Embryonic facial prominence (tissue), 1 donor: ENCODE data around the gene GPR132.
A peak's percentile ranks its signal among the peaks of the same experiment; 100 is the strongest.
"Not testable (repeated sequence)": the region's sequence is repeated elsewhere in the genome, so short reads cannot be mapped to it uniquely, and the experiment has no call there.

Experiments
- DNase-seq: peaks from one replicate; pipeline ENCODE4 v3.0.0-alpha.2; 2016; ENCODE audit errors: extremely low spot score

GPR132 gene, protein sequence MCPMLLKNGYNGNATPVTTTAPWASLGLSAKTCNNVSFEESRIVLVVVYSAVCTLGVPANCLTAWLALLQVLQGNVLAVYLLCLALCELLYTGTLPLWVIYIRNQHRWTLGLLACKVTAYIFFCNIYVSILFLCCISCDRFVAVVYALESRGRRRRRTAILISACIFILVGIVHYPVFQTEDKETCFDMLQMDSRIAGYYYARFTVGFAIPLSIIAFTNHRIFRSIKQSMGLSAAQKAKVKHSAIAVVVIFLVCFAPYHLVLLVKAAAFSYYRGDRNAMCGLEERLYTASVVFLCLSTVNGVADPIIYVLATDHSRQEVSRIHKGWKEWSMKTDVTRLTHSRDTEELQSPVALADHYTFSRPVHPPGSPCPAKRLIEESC

DNA sequence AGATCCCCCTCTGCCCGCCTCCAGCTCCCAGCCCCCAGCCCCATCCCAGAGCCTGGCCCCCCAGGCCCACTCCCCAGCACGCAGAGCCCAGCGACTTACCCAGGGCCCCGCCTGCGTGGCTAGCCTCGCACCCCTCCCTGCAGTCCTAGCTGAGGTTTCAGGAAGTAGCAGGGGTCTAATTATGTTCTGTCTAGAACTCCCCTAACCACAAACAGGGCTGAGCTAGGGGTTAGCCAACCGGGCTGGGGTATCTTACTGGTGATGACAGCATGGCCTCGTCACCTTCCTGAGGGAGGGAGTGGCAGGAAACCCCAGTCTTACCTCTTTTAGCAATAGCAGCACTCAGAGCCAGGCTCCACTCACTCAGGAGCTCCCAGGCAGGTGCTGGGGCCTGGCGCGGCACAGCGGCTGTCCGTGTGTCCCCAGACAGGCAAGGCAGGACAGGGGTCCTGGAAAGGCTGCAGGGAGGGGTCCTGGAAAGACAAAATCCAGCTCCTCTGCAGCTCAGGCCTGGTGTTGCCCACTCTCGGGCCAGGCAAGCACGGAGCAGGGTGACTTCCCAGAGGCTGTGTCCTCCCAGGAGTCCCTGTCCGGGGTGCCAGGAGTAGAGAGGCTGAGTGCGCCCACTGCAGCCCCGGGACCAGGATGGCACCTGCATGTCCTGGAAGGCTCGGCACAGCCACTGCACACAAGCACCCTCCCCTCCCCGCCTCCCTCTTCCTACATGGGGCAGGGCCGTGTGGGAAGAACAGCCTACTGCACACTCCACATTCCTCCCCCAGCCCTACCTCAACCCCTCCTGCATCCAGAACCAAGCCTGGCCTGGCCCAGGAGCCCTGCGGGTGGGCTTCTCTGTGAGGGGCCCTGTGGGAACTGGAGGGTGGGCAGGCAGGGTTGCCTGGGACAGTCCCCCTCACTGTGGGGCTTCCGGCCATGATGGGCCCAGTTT, at the start of gene GPR132:
Gene GPR132 (minus strand): TSS at position 151 of the 949 bp plus-strand sequence. CDS start 10,010 bp downstream, outside the sequence.
- no peak for DNase-seq

- DNase-seq = not testable (repeated sequence)
These were observed 44.0 kb upstream of the GPR132 start for GRCh38 chr14:105109243-105109642.

GRCh38 chr14:105108516-105108864, 43.3 kb upstream of the GPR132 start:
- DNase-seq = no peak

GRCh38 chr14:105107781-105108515, 42.7 kb upstream of the GPR132 start:
- DNase-seq = no peak

- DNase-seq = no peak
These were observed 42.1 kb upstream of the GPR132 start for GRCh38 chr14:105107351-105107750.

GRCh38 chr14:105105158-105105557, 39.9 kb upstream of the GPR132 start:
- DNase-seq = no peak

DNA sequence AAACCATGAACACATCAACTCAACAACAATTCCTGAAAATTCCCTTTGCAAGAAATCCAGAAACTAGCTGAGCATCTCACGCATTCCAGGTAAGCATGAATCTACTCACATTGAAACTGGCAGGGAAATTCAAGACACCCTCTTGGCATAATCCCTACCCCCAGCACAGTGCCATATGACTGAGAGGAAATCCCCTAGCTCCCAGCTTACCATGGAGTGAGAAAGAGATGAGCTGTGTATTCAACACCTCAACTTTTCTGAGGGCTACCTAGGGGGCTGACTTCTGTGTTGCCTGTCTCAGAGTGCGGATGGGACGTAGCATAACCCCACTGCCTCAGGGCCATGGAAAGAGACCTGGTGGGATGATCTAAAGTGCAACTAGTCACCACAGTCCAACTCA, 37.7 kb upstream of the GPR132 start:
- DNase-seq = no peak

DNA sequence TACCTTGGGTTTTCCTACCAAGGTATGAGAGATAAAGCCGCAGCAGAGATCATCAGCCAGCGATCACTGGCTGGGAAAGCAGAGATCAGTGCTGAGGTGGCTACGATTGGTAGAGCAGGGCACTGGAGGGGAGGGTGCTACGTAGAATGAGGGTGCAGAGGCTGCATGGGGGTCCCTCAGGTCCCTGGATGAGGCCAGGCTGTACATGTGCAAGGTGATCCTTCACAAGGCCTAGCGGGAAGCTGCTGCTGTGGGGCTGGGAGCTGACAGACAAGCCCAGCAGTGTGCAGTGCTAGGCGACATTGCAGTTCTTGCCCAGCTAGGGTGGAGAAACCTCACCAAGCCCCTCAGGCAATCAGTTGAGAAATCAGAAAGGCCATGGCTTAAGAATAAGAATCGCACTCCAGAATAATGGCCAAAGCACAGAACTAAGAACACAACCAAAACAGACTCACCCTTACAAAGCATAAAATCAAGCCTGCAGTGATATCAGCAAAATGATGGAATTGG, 37.2 kb upstream of the GPR132 start:
- no peak for DNase-seq

GRCh38 chr14:105100910-105101309, 35.7 kb upstream of the GPR132 start:
- no peak for DNase-seq

- DNase-seq = no peak
These were observed 34.5 kb upstream of the GPR132 start for GRCh38 chr14:105099778-105100177.

DNA sequence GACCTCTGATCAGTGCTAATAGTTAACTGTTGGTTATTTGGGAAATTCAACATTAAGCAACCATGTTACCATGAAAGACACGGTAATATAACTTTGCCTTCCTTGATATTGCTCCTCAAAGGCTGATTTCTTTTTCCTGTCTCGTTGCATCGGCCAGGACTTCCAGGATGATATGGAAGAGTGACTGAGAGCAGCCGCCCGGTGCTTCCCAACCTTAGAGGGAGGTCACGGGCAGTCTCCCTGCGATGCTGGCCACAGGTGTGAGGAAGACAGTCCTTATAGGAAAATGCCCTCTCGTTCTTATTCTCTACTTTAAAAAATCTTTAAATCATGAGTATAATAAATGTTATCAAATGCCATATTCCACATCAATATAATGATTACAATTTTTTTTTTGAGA, 33.1 kb upstream of the GPR132 start:
- DNase-seq = no peak

- DNase-seq = no peak
These were observed 32.5 kb upstream of the GPR132 start for GRCh38 chr14:105097794-105098127.

- no peak for DNase-seq
These were observed 31.1 kb upstream of the GPR132 start for GRCh38 chr14:105096206-105096875.

DNA sequence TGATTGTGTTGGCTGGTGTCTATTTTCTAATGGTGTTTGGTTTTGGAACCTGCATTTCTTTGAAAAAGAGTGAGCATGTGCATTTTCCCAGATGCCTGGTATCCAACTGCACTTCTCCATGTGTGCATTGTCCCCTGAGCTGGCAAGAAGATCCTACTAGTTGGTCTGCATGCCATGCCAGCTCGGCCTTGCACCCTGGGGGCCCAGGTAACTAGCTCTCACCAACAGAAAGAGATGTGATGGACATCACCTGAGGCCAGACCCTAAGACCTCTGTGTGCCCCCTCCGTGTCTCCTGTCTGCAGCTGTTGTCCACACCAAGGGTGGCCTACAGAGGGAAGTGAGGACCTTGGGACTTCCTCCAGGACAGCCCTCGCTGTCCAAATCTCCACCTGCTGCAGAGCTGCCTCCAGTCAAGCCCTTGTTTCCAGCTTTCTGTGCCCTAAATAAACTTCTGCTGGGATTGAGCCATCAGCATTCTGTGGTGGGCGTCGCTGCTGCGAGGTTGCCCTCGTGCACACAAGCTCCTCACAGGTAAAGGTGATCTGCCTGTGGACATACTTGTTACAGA, 30.1 kb upstream of the GPR132 start:
- no peak for DNase-seq

GRCh38 chr14:105094193-105094907, 29.1 kb upstream of the GPR132 start:
- no peak for DNase-seq

GRCh38 chr14:105093431-105094192, 28.4 kb upstream of the GPR132 start:
- DNase-seq = peak; percentile 58

- DNase-seq = no peak
These were observed 27.8 kb upstream of the GPR132 start for GRCh38 chr14:105093038-105093430.

DNA sequence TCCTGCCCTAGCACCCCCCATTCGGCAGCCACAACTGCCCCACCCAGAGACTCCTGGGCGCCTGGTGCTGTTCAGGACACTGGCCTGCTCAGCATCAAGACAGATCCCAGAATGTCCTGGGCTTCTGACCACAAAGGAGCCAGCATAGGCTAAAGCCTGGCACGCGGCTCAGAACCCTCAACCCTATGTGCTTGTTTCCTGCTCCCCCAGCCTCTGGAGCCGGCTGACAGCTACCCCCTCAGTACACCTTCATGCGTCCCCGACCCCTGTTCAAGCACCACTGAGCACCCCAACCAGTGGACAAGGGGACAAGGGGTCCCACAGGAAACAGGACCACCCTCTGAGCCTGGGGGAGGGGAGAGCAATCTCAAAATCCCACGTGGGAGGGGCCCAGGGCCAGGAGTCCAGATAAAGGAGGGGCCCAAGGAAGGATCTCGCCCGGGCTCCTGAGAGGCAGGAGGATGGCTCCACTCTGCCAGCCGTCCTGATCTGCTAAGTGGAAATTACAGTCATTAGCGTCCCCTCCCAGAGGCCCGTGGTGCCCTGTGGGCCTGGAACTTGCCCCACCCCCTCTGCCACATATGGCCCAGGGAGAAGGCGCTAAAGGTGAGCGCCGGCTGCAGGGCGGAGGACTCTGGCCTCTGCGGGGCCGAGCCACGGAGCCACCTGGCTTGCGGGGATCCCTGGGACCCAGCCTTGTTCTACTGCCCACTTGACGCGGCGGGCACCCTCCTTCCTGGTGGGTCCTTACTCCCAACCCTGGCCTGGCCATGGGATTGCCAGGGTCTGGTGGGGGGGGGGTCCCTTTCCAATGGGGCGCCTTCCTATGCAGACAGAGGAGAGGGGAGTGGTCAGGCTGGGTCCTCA, 27.2 kb upstream of the GPR132 start:
- DNase-seq = no peak
